ENCODE results near the gene ARPC1B. TPM values are rescaled to one million over a fixed set of nuclear protein-coding genes. Genes with fewer than 3 reads are reported as not detected.

The ARPC1B gene
- total and polyA plus RNA-seq, 2 of the 4 experiments (the other 2 are of a cell fraction): 351 to 488 TPM

DNA sequence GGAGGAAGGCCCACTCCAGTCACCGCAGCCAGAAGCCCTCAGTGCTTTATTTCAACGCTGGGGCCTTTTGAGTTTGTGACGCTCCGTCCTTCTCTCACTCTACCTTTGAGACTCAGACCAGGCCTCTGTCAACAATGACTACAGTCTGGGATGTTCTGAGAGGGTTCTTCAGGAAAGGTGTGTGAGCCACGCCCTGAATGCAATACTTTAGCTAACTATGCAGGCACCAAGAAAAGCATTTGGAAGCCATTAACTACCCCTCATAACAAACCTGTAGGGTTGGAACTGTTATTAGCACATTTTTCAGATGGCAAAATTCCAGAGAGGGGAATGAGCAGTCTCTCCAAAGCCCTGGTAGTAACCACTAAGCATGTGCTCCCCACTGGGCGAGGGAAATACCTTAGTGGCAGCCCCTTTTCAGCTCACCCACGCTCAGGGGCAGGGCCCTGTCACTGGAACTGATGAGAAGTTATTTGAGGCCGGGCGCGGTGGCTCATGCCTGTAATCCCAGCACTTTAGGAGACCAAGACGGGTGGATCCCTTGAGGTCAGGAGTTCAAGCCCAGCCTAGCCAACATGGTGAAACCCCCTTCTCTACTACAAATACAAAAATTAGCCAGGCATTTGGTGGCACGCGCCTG, 5.7 kb upstream of the ARPC1B start:
- CTCF ChIA-PET: no interaction called here
- no TSS peak for BruUV-seq (replicated peaks)
- WGBS, 2 experiments (ENCODE audit: extremely low coverage in 2 of 2, insufficient read length in 1 of 2): 100% methylated on average over 3 of the region's 13 CpGs; no CpG with 5 or more reads in 1 of the 2 experiments
- H4K20me1 ChIP-seq (ENCODE audit: insufficient read depth, low read length): peaks cover 5% of the 10 kb centered on the region; the same call in 1 of the 2 replicates
- no peak overlapping the region for H3K27ac ChIP-seq (ENCODE audit: insufficient read depth, low read length)
- H3K9me3 ChIP-seq (ENCODE audit: control insufficient read depth, insufficient read depth, low read length): no peaks in the 10 kb centered on the region
- H3K79me1 ChIP-seq (ENCODE audit: low read depth in 1 of 2, low read length in 2 of 2): peaks cover 7 to 41% of the 10 kb centered on the region in 2 experiments; a peak in 3 of 4 replicates
- in situ Hi-C loops (cut with MboI; ENCODE audit: low sequenced_read_pairs) (no loop called here), intact Hi-C loops (cut with micrococcal nuclease) (no loop called here), dilution Hi-C loops (cut with HindIII; ENCODE audit: low sequenced_read_pairs, unreplicated experiment) (no loop called here)
- no peak overlapping the region for H3K4ac ChIP-seq (ENCODE audit: low read depth, low read length)
- no peak overlapping the region for H3K4me3 ChIP-seq (ENCODE audit: insufficient read depth, low read depth, low read length)
- H3K14ac ChIP-seq (replicated peaks; ENCODE audit: low read depth, low read length): no peak overlapping the region
- no peak overlapping the region for H3K23ac ChIP-seq (ENCODE audit: low read depth, low read length)
- POLR2A ChIA-PET (ENCODE audit: unreplicated experiment): no interaction called here
- H4K5ac ChIP-seq (ENCODE audit: low read depth, low read length): no peak overlapping the region
- no peak overlapping the region for H3K9ac ChIP-seq (ENCODE audit: low read depth, low read length)
- DNase-seq (no peak), ATAC-seq (ENCODE audit: low read depth) (no peak)
- no peak overlapping the region for H2BK20ac ChIP-seq (ENCODE audit: low read depth, low read length)
- no peak overlapping the region for H4K91ac ChIP-seq (ENCODE audit: insufficient read depth, low read depth, low read length)
- TF ChIP-seq RCOR1 (IDR thresholded peaks at IDR 0.05; ENCODE audit: insufficient replicate concordance, low read length) (no peak), NFE2L2 (IDR thresholded peaks at IDR 0.05; ENCODE audit: low read depth, low read length) (no peak), RAD21 (IDR thresholded peaks at IDR 0.05; ENCODE audit: low read length) (no peak), SMC3 (IDR thresholded peaks at IDR 0.05; ENCODE audit: low read depth, low read length) (no peak), POLR2A (IDR thresholded peaks at IDR 0.05; ENCODE audit: low read depth, low read length) (no peak), FOS (IDR thresholded peaks at IDR 0.05; ENCODE audit: low read depth, low read length) (no peak), CHD1 (IDR thresholded peaks at IDR 0.05; ENCODE audit: low read depth, low read length) (no peak), MXI1 (IDR thresholded peaks at IDR 0.05; ENCODE audit: borderline replicate concordance, low read depth, low read length) (no peak), BHLHE40 (IDR thresholded peaks at IDR 0.05; ENCODE audit: low read depth, low read length) (no peak), MAFK (IDR thresholded peaks at IDR 0.05; ENCODE audit: low read depth, low read length) (no peak), MAZ (IDR thresholded peaks at IDR 0.05; ENCODE audit: borderline replicate concordance, low read depth, low read length) (no peak), CEBPB (IDR thresholded peaks at IDR 0.05; ENCODE audit: low read depth, low read length) (no peak), RFX5 (IDR thresholded peaks at IDR 0.05; ENCODE audit: low read depth, low read length) (no peak)
- TF ChIP-seq, protein P1, sequence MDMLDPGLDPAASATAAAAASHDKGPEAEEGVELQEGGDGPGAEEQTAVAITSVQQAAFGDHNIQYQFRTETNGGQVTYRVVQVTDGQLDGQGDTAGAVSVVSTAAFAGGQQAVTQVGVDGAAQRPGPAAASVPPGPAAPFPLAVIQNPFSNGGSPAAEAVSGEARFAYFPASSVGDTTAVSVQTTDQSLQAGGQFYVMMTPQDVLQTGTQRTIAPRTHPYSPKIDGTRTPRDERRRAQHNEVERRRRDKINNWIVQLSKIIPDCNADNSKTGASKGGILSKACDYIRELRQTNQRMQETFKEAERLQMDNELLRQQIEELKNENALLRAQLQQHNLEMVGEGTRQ (IDR thresholded peaks at IDR 0.05; ENCODE audit: low read depth, low read length): no peak
- TF ChIP-seq, protein P2, sequence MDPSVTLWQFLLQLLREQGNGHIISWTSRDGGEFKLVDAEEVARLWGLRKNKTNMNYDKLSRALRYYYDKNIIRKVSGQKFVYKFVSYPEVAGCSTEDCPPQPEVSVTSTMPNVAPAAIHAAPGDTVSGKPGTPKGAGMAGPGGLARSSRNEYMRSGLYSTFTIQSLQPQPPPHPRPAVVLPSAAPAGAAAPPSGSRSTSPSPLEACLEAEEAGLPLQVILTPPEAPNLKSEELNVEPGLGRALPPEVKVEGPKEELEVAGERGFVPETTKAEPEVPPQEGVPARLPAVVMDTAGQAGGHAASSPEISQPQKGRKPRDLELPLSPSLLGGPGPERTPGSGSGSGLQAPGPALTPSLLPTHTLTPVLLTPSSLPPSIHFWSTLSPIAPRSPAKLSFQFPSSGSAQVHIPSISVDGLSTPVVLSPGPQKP (IDR thresholded peaks at IDR 0.05; ENCODE audit: borderline replicate concordance, low read depth, low read length): no peak
- TF ChIP-seq, protein P3, sequence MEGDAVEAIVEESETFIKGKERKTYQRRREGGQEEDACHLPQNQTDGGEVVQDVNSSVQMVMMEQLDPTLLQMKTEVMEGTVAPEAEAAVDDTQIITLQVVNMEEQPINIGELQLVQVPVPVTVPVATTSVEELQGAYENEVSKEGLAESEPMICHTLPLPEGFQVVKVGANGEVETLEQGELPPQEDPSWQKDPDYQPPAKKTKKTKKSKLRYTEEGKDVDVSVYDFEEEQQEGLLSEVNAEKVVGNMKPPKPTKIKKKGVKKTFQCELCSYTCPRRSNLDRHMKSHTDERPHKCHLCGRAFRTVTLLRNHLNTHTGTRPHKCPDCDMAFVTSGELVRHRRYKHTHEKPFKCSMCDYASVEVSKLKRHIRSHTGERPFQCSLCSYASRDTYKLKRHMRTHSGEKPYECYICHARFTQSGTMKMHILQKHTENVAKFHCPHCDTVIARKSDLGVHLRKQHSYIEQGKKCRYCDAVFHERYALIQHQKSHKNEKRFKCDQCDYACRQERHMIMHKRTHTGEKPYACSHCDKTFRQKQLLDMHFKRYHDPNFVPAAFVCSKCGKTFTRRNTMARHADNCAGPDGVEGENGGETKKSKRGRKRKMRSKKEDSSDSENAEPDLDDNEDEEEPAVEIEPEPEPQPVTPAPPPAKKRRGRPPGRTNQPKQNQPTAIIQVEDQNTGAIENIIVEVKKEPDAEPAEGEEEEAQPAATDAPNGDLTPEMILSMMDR (conservative IDR thresholded peaks at IDR 0.05; ENCODE audit: low read depth, low read length): no peak
- H3K4me1 ChIP-seq (ENCODE audit: control insufficient read depth, insufficient read depth, low read length): peaks cover 8% of the 10 kb centered on the region; the same call in 1 of the 2 replicates
- H2BK15ac ChIP-seq (ENCODE audit: low read depth, low read length): no peak overlapping the region
- no peak overlapping the region for H2BK5ac ChIP-seq (ENCODE audit: low read depth, low read length, poor library complexity, severe bottlenecking)
- no peak overlapping the region for H2BK120ac ChIP-seq (ENCODE audit: low read depth, low read length)
- H3K18ac ChIP-seq (ENCODE audit: low read depth, low read length): no peak overlapping the region
- H3K56ac ChIP-seq (ENCODE audit: extremely low read depth, insufficient read depth, low read length): no peak overlapping the region
- H2AK5ac ChIP-seq (ENCODE audit: low read depth, low read length): no peak overlapping the region
- H4K8ac ChIP-seq (ENCODE audit: low read depth in 2 of 2, low read length in 2 of 2): no peak overlapping the region; a peak in 1 of 4 replicates
- H3K4me2 ChIP-seq (ENCODE audit: low read depth, low read length): no peak overlapping the region
- peaks cover 26% of the 10 kb centered on the region for H3K36me3 ChIP-seq (ENCODE audit: control insufficient read depth, insufficient read depth, low read length)
- H3K27me3 ChIP-seq (ENCODE audit: control insufficient read depth, insufficient read depth, low read length): no peaks in the 10 kb centered on the region
- H3K9me1 ChIP-seq (ENCODE audit: insufficient read depth, low read length): peaks cover 4% of the 10 kb centered on the region; the same call in 1 of the 2 replicates
- H2AK9ac ChIP-seq (replicated peaks; ENCODE audit: low read depth, low read length, poor library complexity): no peak overlapping the region
- no peak overlapping the region for H2AFZ ChIP-seq (replicated peaks; ENCODE audit: low read length, poor library complexity)
